ENCODE measurements around the gene CNTNAP2. TPM values are rescaled to one million over a fixed set of nuclear protein-coding genes. Genes with fewer than 3 reads are reported as not detected.

CNTNAP2 gene
- total RNA-seq, 1 experiment from 2014 or later = 60.0 TPM

DNA sequence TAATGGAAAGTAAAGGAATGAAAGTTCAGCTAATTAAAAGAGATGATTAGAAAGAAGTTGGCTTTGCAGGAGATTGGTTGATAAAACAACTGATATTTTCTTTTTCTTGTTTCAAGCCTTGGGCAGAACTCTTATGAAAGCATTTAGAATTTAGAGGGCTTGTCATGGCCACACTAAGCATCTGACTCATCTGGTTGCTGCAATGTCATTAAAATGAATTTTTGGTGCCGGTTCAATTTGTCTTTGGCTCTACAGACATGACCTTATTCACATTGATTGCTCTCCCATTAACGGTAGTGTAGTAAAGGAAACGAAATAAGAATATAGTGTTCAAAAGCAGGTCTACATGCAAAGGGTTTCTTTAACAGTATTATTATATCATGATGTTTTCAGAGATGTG lies 1461.6 kb downstream of the CNTNAP2 start:
- H3K9me3 ChIP-seq (ENCODE audit: low read depth, low read length, poor library complexity, severe bottlenecking) = no peaks in the 10 kb centered on the region
- no peak for TF ChIP-seq EZH2 (IDR thresholded peaks at IDR 0.05; ENCODE audit: borderline replicate concordance, low read depth, low read length, poor library complexity, severe bottlenecking)
- TF ChIP-seq, protein P1, sequence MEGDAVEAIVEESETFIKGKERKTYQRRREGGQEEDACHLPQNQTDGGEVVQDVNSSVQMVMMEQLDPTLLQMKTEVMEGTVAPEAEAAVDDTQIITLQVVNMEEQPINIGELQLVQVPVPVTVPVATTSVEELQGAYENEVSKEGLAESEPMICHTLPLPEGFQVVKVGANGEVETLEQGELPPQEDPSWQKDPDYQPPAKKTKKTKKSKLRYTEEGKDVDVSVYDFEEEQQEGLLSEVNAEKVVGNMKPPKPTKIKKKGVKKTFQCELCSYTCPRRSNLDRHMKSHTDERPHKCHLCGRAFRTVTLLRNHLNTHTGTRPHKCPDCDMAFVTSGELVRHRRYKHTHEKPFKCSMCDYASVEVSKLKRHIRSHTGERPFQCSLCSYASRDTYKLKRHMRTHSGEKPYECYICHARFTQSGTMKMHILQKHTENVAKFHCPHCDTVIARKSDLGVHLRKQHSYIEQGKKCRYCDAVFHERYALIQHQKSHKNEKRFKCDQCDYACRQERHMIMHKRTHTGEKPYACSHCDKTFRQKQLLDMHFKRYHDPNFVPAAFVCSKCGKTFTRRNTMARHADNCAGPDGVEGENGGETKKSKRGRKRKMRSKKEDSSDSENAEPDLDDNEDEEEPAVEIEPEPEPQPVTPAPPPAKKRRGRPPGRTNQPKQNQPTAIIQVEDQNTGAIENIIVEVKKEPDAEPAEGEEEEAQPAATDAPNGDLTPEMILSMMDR (conservative IDR thresholded peaks at IDR 0.05; ENCODE audit: low read depth, low read length) = no peak
- no peaks in the 10 kb centered on the region for H3K4me1 ChIP-seq (ENCODE audit: insufficient read depth, low read length, poor library complexity, severe bottlenecking)
- H3K4me3 ChIP-seq (ENCODE audit: low read depth, low read length, poor library complexity, severe bottlenecking) = no peak overlapping the region
- intact Hi-C loops (cut with micrococcal nuclease; ENCODE audit: unreplicated experiment) = no loop called here
- POLR2A ChIA-PET (ENCODE audit: low non-redundant PET) = no interaction called here
- no peaks in the 10 kb centered on the region for H3K27me3 ChIP-seq (replicated peaks; ENCODE audit: insufficient read depth, low read depth, low read length, poor library complexity)
- H3K36me3 ChIP-seq (ENCODE audit: insufficient read depth, low read length, poor library complexity, severe bottlenecking) = no peaks in the 10 kb centered on the region
- DNase-seq (ENCODE audit: low spot score) = no peak
- CTCF ChIA-PET = no interaction called here
- H3K27ac ChIP-seq (ENCODE audit: low read depth, low read length, poor library complexity, severe bottlenecking) = no peak overlapping the region
- no TSS peak for BruUV-seq (replicated peaks)

DNA sequence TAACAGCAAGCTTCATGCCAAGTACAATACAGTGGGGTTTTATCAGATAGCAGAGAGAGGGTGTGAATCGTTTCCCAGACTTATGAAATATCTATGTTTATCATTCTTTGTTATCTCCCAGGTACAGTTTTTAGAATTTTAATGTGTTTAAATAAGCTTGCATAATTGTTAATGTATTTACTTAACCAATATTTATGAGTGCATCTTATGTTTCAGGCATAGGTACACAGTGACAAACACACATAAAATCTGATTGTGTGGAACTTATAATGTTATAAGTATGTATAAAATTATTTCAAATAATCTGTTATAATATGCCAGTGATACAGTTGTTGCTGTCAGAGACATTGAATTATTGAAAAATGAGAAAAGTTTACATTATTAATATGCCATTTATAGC lies 1462.5 kb downstream of the CNTNAP2 start:
- H3K4me3 ChIP-seq (ENCODE audit: low read depth, low read length, poor library complexity, severe bottlenecking) = no peak overlapping the region
- H3K9me3 ChIP-seq (ENCODE audit: low read depth, low read length, poor library complexity, severe bottlenecking) = no peaks in the 10 kb centered on the region
- CTCF ChIA-PET = no interaction called here
- H3K27me3 ChIP-seq (replicated peaks; ENCODE audit: insufficient read depth, low read depth, low read length, poor library complexity) = no peaks in the 10 kb centered on the region
- H3K27ac ChIP-seq (ENCODE audit: low read depth, low read length, poor library complexity, severe bottlenecking) = no peak overlapping the region
- POLR2A ChIA-PET (ENCODE audit: low non-redundant PET) = no interaction called here
- no peaks in the 10 kb centered on the region for H3K4me1 ChIP-seq (ENCODE audit: insufficient read depth, low read length, poor library complexity, severe bottlenecking)
- DNase-seq (ENCODE audit: low spot score) = no peak
- intact Hi-C loops (cut with micrococcal nuclease; ENCODE audit: unreplicated experiment) = no loop called here
- no peaks in the 10 kb centered on the region for H3K36me3 ChIP-seq (ENCODE audit: insufficient read depth, low read length, poor library complexity, severe bottlenecking)
- TF ChIP-seq, protein P1 (conservative IDR thresholded peaks at IDR 0.05; ENCODE audit: low read depth, low read length) = no peak
- no TSS peak for BruUV-seq (replicated peaks)

DNA sequence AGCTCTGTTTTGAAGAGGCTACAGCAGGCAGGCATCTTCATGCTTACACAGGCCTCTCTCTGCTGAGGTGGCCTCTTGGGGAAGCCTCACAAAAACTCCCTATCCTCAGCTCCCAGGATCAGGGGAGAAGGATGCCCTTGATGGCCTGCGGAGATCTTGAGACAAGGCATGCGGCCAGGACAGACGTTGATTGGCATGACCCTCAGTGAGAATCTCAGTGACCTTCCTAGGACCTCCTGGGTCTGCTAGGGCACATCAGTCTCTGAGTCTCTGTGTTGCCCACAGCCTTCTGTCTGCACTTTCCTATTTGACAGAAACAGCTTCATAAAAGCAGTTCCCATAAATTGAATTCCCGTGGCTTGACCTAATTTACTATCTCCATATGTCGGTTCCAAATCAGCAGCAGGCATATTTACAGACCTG lies 1468.2 kb downstream of the CNTNAP2 start:
- CTCF ChIA-PET = interaction anchor here (0.5 kb wide), 1 partner anchor 54 kb away, joined by 3 read pairs; no protein-coding TSS in a partner anchor
- DNase-seq (ENCODE audit: low spot score) = no peak

More for the DNA sequence above, 1468.2 kb downstream of the CNTNAP2 start:
- no peak for TF ChIP-seq EZH2 (IDR thresholded peaks at IDR 0.05; ENCODE audit: borderline replicate concordance, low read depth, low read length, poor library complexity, severe bottlenecking)
- TF ChIP-seq, protein P1 (conservative IDR thresholded peaks at IDR 0.05; ENCODE audit: low read depth, low read length) = no peak
- Histone ChIP-seq H3K9me3 (ENCODE audit: low read depth, low read length, poor library complexity, severe bottlenecking) (no peaks in the 10 kb centered on the region), H3K27me3 (replicated peaks; ENCODE audit: insufficient read depth, low read depth, low read length, poor library complexity) (no peaks in the 10 kb centered on the region), H3K4me1 (ENCODE audit: insufficient read depth, low read length, poor library complexity, severe bottlenecking) (no peaks in the 10 kb centered on the region), H3K4me3 (ENCODE audit: low read depth, low read length, poor library complexity, severe bottlenecking) (no peak overlapping the region), H3K27ac (ENCODE audit: low read depth, low read length, poor library complexity, severe bottlenecking) (no peak overlapping the region), H3K36me3 (ENCODE audit: insufficient read depth, low read length, poor library complexity, severe bottlenecking) (no peaks in the 10 kb centered on the region)
- no TSS peak for BruUV-seq (replicated peaks)
- intact Hi-C loops (cut with micrococcal nuclease; ENCODE audit: unreplicated experiment) = no loop called here
- POLR2A ChIA-PET (ENCODE audit: low non-redundant PET) = no interaction called here
